Nephron progenitor cell (in vitro differentiated cells): ENCODE measurements around the gene ATP8B1.

Experiments used
- DNase-seq: peaks from one replicate; pipeline ENCODE4 v3.0.0; 2021
- H3K27ac Mint-ChIP-seq: 2 replicates; pipeline ENCODE4 v1.8.0; 2021; ENCODE audit warnings: mild to moderate bottlenecking, moderate library complexity, mixed read lengths
- H3K27me3 Mint-ChIP-seq: 2 replicates; pipeline ENCODE4 v1.8.0; 2021; ENCODE audit warnings: mild to moderate bottlenecking, low read depth, mixed read lengths; ENCODE audit not compliant: poor library complexity
- H3K36me3 Mint-ChIP-seq: 2 replicates; pipeline ENCODE4 v1.8.0; 2021; ENCODE audit warnings: low read depth, mixed read lengths
- H3K4me1 Mint-ChIP-seq: 2 replicates; pipeline ENCODE4 v1.8.0; 2021; ENCODE audit warnings: mixed read lengths
- H3K4me3 Mint-ChIP-seq: 2 replicates; pipeline ENCODE4 v1.8.0; 2021; ENCODE audit warnings: mild to moderate bottlenecking, moderate library complexity, mixed read lengths
- H3K9me3 Mint-ChIP-seq: 2 replicates; pipeline ENCODE4 v1.8.0; 2021; ENCODE audit warnings: mild to moderate bottlenecking, moderate library complexity, mixed read lengths
- TF ChIP-seq, protein P1 (sequence below): fragments of 200-600 bp; sonication (generic); IDR thresholded peaks from 2 replicates; pipeline ENCODE4 v1.5.0; 2021; ENCODE audit warnings: antibody characterized with exemption

The ATP8B1 gene

GRCh38 chr18:57806201-57806977 lies 3.3 kb upstream of the ATP8B1 start:
- peaks cover 74% of the 10 kb centered on the region for H3K27me3 Mint-ChIP-seq
- H3K27ac Mint-ChIP-seq: no peak overlapping the region
- peaks cover 3% of the 10 kb centered on the region for H3K9me3 Mint-ChIP-seq
- H3K4me3 Mint-ChIP-seq: no peak overlapping the region
- H3K4me1 Mint-ChIP-seq: peaks cover 11% of the 10 kb centered on the region
- TF ChIP-seq, protein P1, sequence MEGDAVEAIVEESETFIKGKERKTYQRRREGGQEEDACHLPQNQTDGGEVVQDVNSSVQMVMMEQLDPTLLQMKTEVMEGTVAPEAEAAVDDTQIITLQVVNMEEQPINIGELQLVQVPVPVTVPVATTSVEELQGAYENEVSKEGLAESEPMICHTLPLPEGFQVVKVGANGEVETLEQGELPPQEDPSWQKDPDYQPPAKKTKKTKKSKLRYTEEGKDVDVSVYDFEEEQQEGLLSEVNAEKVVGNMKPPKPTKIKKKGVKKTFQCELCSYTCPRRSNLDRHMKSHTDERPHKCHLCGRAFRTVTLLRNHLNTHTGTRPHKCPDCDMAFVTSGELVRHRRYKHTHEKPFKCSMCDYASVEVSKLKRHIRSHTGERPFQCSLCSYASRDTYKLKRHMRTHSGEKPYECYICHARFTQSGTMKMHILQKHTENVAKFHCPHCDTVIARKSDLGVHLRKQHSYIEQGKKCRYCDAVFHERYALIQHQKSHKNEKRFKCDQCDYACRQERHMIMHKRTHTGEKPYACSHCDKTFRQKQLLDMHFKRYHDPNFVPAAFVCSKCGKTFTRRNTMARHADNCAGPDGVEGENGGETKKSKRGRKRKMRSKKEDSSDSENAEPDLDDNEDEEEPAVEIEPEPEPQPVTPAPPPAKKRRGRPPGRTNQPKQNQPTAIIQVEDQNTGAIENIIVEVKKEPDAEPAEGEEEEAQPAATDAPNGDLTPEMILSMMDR: no peak
- DNase-seq: no peak
- no peaks in the 10 kb centered on the region for H3K36me3 Mint-ChIP-seq

- Mint-ChIP-seq H3K27ac (no peak overlapping the region), H3K27me3 (peaks cover 87% of the 10 kb centered on the region), H3K36me3 (no peaks in the 10 kb centered on the region), H3K4me1 (peaks cover 21% of the 10 kb centered on the region), H3K9me3 (no peaks in the 10 kb centered on the region), H3K4me3 (no peak overlapping the region)
- DNase-seq: no peak
- TF ChIP-seq, protein P1: no peak
Measured at GRCh38 chr18:57805117-57805516, 2.0 kb upstream of the ATP8B1 start.

DNA sequence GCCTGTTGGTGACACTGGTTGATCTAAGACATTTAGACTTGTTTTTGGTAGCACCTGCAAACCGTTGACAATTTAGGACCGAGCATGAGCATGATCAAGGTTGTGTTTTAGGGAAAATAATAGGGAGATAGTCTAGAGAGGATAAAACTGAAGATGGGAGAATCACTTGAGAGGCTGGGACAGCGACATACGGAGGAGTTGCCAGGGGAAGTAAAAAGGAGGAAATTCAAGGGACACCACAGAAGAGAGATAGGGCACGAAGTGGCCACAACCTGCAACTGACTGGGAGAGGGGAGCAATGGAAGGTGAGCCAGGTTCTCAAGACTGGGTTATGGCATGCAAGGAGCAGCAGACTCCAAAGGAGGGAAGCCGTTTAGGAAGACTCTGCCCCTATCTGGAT lies 1.4 kb upstream of the ATP8B1 start:
- peaks cover 93% of the 10 kb centered on the region for H3K27me3 Mint-ChIP-seq

DNA sequence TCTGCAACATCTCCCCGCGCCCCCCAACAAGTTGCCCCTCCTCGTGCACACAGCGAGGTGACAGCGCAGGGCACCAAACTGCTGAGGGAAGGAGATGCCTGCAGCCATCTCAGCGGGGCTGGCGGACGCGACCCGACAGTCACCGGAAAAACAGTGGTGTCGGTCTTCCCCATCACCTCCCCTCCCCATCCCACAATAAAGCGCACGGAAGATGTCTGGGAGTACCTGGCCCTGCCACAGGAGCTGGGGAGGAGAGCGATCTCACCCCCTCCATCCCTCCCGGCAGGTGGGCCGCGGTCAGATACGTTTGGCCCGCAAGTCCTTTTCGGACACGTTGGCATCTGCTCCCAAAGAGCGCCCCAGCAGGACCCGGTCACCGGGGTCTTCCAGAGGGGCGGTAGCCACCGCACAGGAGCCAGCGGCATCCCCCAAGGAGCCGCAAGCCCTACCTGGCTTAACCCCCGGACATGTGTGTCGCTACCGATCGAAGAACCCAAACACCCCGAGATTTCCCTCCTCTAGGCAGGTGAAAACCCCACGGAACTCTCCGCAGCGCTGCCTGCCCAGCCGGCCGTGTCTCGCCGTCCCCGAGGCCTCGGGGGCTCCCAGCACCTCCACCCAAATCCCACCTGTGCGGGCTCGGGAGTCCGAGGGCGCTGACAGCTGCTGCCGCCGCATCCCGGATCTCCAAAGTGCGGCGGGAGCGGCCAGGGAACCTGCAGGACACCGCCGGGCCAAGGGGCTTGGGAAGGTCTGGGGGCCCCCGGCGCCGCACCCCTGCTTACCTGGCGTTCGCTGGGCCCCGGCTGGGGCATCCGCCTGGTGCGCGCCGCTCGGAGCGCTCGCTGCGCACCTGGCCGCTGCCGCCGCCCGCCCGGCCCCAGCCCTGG lies 657 bp downstream of the ATP8B1 start:
- peaks cover 24% of the 10 kb centered on the region for H3K4me1 Mint-ChIP-seq
- H3K27me3 Mint-ChIP-seq: peaks cover 92% of the 10 kb centered on the region
- H3K36me3 Mint-ChIP-seq: no peaks in the 10 kb centered on the region
- TF ChIP-seq, protein P1: no peak
- H3K4me3 Mint-ChIP-seq: peak overlapping the region; percentile 79
- H3K27ac Mint-ChIP-seq: no peak overlapping the region
- H3K9me3 Mint-ChIP-seq: no peaks in the 10 kb centered on the region
- peak; percentile 37 for DNase-seq

More for the DNA sequence above, 1.4 kb upstream of the ATP8B1 start:
- Mint-ChIP-seq H3K4me1 (peaks cover 21% of the 10 kb centered on the region), H3K36me3 (no peaks in the 10 kb centered on the region), H3K4me3 (no peak overlapping the region), H3K27ac (no peak overlapping the region), H3K9me3 (no peaks in the 10 kb centered on the region)
- TF ChIP-seq, protein P1: no peak
- no peak for DNase-seq

DNA sequence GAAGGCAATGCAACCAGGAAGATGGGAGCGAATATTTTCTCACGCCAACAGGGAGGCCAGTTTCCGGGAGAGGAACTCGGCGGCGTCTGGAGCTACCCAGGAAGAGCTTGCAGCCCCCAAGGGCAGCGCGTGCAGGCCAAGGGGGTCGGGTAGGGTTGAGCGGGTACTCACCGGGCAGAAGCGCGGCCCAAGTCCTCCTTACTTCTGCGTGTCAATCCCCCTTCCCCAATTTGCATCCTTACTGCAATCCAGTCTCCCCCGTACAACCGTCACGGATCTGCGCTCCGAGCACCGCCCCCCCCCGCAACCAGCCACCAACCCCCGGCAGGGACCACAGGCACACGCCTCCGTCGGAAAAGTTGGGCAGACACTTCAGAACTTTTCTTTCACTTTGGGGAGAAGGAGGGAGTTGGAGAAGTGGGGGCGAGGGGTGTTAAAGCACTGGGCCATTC lies 1.3 kb downstream of the ATP8B1 start:
- peak overlapping the region; percentile 79 for H3K4me3 Mint-ChIP-seq
- H3K4me1 Mint-ChIP-seq: peaks cover 31% of the 10 kb centered on the region
- H3K27ac Mint-ChIP-seq: no peak overlapping the region
- DNase-seq: peak; percentile 53
- no peaks in the 10 kb centered on the region for H3K36me3 Mint-ChIP-seq
- TF ChIP-seq, protein P1: no peak
- peaks cover 91% of the 10 kb centered on the region for H3K27me3 Mint-ChIP-seq
- no peaks in the 10 kb centered on the region for H3K9me3 Mint-ChIP-seq
